AG10803 (cell line): ENCODE measurements around the gene PYGB.

Experiments used
- DNase-seq: peaks from one replicate; pipeline ENCODE4 v3.0.0; 2010; ENCODE audit warnings: low read depth
- H3K4me3 ChIP-seq: 2 replicates; pipeline ENCODE4 v1.5.1; 2011; ENCODE audit warnings: mild to moderate bottlenecking, low read length, control low read depth
- TF ChIP-seq, protein P1 (sequence below): conservative IDR thresholded peaks from 2 replicates; pipeline ENCODE4 v1.5.1; 2011; ENCODE audit warnings: mild to moderate bottlenecking, low read length, control low read depth, inconsistent platforms

PYGB gene

DNA sequence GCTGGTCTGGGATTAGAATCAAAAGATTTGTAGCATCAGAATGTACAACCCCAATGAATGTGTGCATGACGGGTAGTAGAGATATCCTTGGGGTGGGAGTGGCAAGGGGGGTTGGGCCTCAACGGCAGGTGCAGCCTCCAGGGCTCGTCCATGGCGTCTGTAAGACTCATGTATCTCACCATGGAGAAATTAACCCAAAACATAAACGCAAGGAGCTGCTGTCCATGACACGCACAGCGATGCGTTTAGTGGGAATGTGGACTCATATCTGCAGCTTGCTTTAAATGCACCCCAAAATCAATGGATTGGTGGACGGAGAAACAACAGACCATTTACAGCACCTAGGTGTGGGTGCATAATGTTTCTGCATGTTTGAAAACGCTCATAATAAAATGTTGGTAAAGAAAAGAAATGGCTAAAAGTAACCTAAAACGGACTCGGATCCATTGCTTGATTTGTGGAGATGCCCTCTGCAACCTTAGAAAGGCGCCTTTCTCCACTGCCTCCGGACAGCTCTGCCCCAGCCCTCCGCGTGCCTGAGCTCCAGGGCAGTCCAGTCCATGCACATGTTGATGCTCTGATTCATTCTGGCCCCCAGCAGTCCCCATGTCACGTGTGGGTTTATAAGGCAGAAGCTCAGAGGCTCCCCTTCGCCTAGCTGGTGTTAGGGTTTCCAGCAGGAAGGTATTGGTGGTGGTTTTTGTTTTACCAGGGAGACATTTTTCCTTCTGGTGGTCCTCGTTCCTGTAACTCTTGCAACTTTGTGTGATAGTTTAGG lies 24.5 kb downstream of the PYGB start:
- TF ChIP-seq, protein P1, sequence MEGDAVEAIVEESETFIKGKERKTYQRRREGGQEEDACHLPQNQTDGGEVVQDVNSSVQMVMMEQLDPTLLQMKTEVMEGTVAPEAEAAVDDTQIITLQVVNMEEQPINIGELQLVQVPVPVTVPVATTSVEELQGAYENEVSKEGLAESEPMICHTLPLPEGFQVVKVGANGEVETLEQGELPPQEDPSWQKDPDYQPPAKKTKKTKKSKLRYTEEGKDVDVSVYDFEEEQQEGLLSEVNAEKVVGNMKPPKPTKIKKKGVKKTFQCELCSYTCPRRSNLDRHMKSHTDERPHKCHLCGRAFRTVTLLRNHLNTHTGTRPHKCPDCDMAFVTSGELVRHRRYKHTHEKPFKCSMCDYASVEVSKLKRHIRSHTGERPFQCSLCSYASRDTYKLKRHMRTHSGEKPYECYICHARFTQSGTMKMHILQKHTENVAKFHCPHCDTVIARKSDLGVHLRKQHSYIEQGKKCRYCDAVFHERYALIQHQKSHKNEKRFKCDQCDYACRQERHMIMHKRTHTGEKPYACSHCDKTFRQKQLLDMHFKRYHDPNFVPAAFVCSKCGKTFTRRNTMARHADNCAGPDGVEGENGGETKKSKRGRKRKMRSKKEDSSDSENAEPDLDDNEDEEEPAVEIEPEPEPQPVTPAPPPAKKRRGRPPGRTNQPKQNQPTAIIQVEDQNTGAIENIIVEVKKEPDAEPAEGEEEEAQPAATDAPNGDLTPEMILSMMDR, result no peak
- no peak for DNase-seq
- H3K4me3 ChIP-seq, result no peak overlapping the region

DNA sequence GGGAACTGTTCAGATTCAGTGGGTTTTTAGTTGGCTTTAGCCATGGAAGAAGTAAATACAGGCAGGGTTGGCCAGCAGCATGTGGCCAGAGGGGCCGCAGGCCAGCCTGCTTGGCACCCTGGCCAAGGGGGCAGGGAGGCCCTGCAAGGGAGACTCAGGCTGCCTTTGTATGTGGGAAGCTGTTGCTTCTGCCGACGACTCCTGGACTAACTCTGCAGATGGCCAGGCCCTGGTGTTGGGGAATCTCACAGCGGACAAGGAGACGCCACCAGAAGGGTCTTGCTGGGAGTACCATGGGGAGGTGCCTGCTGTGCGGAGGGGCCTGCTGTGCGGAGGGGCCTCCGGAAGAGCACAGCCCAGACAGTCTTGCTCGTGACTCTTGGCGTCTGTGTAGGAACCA lies 25.2 kb downstream of the PYGB start:
- no peak for DNase-seq
- TF ChIP-seq, protein P1, result no peak

DNA sequence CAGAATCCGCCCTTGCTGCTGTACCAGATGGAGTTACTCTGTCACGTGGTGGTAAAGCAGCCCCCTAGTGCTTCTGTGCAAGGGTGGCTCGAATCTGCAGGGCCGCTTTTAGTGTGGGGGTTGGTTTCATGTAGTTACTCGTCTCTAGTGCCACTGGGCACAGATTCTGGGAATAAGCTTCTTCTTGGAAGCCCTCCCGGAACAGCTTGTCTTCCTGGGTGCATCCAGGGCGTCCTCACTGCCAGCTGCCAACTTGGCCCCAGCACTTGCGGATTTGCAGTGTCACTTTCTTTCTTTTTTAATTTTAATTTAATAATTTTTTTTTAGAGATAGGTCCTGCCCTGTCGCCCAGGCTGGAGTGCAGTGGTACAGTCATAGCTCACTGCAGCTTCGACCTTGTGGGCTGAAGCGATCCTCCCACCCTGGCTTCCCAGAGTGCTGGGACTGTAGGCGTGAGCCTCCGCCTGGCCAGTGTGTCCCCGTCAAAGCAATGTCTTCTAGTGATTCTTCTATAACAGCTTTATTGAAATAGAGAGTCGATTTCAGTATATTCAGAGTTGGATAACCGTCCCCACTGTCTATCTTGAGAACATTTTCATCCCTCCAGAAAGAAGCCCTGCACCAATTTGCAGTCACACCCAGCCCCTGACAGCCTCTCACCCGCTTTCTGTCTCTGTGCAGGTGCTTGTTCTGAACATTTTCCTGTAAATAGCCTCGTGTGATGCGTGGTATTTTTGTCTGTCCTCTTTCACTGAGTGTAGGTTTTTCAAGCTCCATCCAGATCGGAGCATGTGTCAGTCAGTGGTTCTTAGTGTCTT lies 25.9 kb downstream of the PYGB start:
- TF ChIP-seq, protein P1, result no peak
- DNase-seq, result no peak

More for the DNA sequence above, 25.2 kb downstream of the PYGB start:
- H3K4me3 ChIP-seq, result no peak overlapping the region

DNA sequence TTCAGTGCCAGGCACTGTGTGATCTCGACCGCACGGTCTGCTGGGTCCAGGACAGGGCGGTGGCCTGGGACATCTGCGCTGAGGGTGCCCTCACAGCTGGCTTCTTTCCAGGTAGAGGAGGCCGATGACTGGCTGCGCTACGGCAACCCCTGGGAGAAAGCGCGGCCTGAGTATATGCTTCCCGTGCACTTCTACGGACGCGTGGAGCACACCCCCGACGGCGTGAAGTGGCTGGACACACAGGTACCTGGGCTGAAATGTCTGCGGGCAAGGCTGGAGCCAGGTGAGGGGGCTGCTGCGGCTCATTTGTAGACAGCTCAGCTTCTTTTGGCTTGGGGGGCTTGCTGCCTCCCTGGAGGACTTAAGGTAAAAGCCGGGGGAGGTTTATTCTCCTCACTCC lies 26.6 kb downstream of the PYGB start:
- TF ChIP-seq, protein P1, result no peak
- no peak for DNase-seq
- H3K4me3 ChIP-seq, result no peak overlapping the region

More for the DNA sequence above, 25.9 kb downstream of the PYGB start:
- H3K4me3 ChIP-seq, result no peak overlapping the region

DNA sequence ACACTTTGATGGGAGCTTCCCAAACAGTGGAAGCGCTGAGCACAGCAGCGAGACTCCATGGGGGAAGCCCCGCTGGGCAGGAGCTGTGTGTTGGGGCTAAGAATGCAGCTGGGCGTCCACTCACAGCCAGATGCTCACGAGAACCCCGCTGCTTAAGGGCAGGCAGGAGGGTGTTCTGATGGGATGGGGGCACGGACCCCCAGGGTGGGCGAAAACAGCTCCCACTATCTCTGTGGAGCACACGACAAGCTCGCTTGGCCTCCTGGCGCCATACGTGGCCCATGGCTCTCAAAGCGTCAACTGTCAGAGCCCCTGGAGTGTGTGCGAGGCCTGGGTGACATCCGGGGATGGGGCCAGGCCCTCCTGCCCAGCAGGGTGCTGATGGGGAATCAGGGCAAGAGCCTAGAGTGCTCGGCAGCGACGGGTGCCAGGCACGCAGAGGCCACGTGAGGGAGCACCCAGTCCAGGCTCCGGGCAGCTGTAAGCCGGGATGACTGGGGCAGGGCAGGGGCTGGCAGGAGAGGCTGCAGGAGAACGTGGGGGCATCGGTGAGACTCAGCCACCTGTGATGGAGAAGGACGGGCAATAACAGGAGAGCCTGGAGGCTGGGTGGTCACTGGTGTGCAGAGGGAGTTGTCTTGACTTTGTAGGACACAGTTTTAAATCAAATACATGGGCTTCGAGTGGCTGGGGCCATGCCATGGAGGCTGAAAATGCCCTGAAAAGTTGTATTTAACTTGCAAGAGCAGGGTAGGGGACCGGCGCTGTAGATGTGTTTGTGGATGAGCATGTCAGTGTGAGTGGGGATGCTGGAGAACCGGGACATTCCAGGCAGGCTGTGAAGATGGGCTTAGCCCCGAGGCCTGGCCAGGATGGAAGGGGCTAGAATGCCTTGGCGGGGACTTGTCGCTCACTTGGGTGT lies 27.3 kb downstream of the PYGB start:
- no peak for DNase-seq
- TF ChIP-seq, protein P1, result no peak
- no peak overlapping the region for H3K4me3 ChIP-seq

DNA sequence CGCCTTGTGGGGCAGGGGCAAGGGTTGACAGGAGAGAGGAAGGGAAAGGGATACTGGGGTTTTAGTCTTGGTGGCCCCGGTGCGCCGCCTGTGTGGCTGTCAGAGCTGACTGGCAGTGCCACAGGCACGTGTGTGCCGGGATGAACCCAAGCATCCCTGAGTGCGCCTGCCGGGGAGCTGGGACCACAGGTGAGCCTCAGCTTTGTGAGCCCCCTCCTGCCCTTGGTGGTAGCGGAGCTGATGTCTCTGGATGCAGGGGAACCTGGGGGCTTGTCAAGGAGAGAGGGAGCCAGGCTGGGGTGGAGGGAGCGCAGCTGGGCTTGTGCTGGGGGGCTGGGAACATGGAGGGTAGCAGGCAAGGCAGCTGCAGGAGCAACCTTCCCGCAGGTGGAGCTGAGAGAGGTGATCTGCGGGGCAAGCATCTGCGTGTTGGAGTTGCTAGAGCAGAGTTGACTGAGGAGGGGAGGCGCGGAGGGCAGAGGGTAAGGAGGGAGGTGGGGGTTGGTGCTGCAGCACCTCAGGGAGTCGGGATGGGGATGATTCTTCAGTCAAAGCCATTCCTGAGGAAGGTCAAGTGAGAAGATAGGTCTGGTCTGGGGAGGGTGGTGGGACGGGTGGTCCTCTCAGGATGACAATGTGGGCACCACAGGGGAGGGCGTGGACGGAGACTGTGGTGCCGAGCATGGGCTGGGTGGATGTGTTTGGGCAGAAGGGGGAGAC lies 28.1 kb downstream of the PYGB start:
- no peak overlapping the region for H3K4me3 ChIP-seq
- TF ChIP-seq, protein P1, result no peak
- no peak for DNase-seq
